Head of caudate nucleus (tissue), 42 donors: Measurements from ENCODE around the gene PLA2G4A.

ENCODE experiments used
- DNase-seq, 42 donors: peaks; one replicate each; pipeline versions ENCODE4 v3.0.0 to v3.0.0-alpha.2; 2020 to 2021; ENCODE audit warnings: mixed read lengths in 7 of 42
- intact Hi-C: fragments of 100-400 bp; cut with DNase I; formaldehyde crosslinking; loops from one replicate; pipeline ENCODE4 v1.15.0; 2022

PLA2G4A gene

GRCh38 chr1:187037973-187038553, 209.3 kb downstream of the PLA2G4A start:
- intact Hi-C loops, result no loop called here
- DNase-seq, result no peak
